Measurements from ENCODE around the gene DDX59.
A peak's percentile ranks its signal among the peaks of the same experiment; 100 is the strongest.

DDX59 gene

GRCh38 chr1:200628223-200628881 lies 41.4 kb downstream of the DDX59 start:
- DNase-seq: no peak

- DNase-seq: no peak
Observed at GRCh38 chr1:200627575-200628222, 42.0 kb downstream of the DDX59 start.

DNA sequence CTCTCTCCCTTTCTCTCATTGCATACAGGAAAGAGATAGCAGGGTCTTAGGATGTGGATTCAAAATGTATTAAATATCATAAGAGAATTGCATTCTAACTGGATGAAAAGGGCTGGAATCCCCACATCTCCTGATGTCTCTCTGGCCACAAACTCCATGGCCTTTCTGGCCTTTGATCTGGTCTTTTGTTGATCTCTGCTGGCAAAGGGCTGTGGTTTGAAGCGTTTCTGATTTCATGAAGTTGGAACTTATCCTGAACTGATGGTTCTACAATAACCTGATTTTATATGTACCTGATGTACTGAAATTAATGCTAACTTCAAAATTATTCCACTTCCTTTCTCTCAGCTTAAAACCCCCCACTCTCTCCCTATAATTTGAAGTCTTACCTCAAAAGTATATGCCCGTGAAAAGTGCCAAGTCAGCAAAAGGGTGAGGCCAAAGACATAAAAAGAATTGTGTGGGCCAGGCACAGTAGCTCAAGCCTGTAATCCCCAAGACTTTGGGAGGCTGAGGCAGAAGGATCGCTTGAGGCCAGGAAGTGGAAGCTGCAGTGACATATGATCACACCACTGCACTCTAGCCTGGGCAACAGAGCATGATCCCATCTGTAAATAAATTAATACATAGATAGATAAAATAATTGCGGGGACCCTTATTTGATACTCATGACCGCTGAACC lies 42.7 kb downstream of the DDX59 start:
- DNase-seq: no peak

GRCh38 chr1:200625381-200625824 lies 44.3 kb downstream of the DDX59 start:
- DNase-seq: peak; percentile 82

DNA sequence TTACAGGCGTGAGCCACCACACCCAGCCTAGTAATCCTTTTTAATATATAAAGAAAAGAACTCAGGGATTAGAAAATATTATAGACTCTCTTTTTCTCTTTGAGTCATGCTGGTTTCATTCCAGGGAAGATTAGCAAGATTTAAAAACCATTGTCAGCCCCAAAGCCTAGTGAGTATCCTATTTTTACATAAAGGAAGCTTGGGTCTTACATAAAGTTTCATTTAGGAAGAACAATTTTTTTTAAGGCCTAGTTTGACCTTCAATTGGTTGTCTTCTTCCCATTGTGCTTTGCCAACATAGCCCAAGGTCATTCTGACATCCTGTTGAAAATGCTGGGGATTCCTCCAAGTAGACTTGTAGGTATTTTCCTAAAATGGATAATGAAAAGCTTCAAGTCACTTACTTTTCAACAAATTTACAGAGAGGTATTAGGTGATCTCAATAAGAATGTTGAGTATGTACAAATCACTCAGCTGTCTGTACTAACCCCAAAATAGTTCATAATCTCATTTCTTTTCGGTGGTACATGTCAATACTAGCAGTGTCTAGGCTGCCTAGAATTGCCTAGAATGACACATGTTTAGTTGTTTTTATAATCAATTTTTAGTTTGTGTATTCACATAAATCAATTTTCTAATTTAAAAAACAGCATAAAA lies 44.9 kb downstream of the DDX59 start:
- no peak for DNase-seq

GRCh38 chr1:200620273-200621131 lies 49.2 kb downstream of the DDX59 start, which contains the start of gene KIF14:
Gene KIF14 (minus strand): TSS chr1:200620751. CDS start chr1:200618723, 2,028 bp downstream.
- DNase-seq: peak; percentile 93

DNA sequence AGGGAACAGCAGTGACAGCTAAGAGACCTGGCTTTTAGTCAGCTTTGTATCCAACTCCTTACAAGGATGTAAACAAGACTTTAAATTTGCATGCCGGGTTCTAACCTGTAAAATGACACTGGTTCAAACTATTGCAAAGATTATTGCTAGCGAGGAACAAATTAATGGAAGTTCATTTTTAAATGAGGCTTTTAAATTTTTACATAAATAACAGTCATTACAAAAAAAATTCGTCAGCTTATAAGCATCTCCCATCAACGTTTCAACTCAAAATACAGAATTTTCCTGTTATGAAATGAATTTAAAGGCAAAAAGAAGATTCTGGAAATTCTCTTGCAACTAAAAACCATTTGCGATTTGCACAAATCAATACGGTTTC lies 49.8 kb downstream of the DDX59 start:
- no peak for DNase-seq

DNA sequence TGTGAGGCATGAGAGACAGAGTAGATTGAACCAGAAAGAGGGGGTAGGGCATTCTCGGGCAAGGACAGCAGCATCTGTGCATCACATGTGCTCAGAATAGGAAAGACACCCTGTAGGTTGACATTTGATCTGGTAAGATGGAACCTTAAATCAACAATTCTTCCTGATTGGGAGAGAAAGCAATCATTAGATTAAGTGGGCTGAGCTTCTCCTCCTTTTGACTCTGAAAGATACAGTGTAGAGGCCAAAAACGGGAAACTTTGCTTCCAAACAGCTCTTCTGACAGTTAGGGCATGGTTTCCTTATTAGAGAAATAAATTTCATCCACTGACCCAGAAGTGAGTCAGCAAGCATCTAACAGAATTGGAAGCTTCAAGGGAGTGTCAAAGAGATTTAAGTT lies 58.9 kb downstream of the DDX59 start:
- peak; percentile 95 for DNase-seq

DNA sequence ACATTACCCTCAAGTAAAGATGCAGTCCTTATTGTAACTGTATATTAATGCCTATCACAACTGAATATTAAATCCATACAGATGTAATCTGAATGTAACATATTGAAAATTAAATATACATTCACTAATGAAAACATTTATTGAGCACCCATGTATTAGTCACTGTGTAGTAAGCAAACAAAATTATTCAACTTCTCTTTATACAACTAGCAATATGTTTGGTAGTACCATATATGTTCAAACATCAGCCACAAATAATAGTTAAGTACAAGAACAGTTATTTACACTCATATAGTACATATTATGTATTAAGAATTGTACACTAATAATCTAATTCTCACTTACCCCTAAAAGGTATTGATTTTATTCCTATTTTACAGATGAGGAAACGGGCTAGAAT lies 67.1 kb downstream of the DDX59 start:
- no peak for DNase-seq
